ENCODE results near the gene SLC28A1.
A peak's percentile ranks its signal among the peaks of the same experiment; 100 is the strongest.

SLC28A1 gene

GRCh38 chr15:84919106-84919667 is 34.7 kb downstream of the SLC28A1 start:
- Histone ChIP-seq H3K4me2 (ENCODE audit: low read length) (no peak overlapping the region), H3K23ac (ENCODE audit: low read length) (no peak overlapping the region), H3K27ac (ENCODE audit: low read depth, low read length) (no peak overlapping the region), H3K18ac (ENCODE audit: low read length) (no peak overlapping the region), H4K91ac (ENCODE audit: low read depth, low read length) (peak overlapping the region; percentile 48), H3K9me3 (ENCODE audit: insufficient read depth, low read depth, low read length) (no peaks in the 10 kb centered on the region), H3K4me1 (ENCODE audit: control insufficient read depth in 1 of 2, insufficient read depth in 2 of 2, low read length in 2 of 2) (peaks cover 17 to 22% of the 10 kb centered on the region in 2 experiments), H3K79me1 (ENCODE audit: low read length) (peaks cover 13% of the 10 kb centered on the region), H3K4ac (ENCODE audit: low read depth, low read length) (no peak overlapping the region), H3K4me3 (ENCODE audit: low read depth, low read length) (no peak overlapping the region), H3K9ac (ENCODE audit: low read length) (no peak overlapping the region), H4K8ac (ENCODE audit: low read depth, low read length) (no peak overlapping the region), H3K79me2 (ENCODE audit: control insufficient read depth, insufficient read depth, low read length, poor library complexity) (no peaks in the 10 kb centered on the region), H3K27me3 (ENCODE audit: insufficient read depth, low read length) (no peaks in the 10 kb centered on the region), H2AFZ (ENCODE audit: insufficient read depth, low read length, poor library complexity) (no peak overlapping the region), H4K12ac (ENCODE audit: low read depth, low read length) (no peak overlapping the region), H2BK12ac (ENCODE audit: low read length) (no peak overlapping the region), H3K36me3 (ENCODE audit: control insufficient read depth in 1 of 2, insufficient read depth in 2 of 2, low read length in 2 of 2) (no peaks in the 10 kb centered on the region), H2BK5ac (ENCODE audit: low read depth, low read length, poor library complexity) (no peak overlapping the region), H3K14ac (ENCODE audit: low read length) (no peak overlapping the region), H2AK5ac (ENCODE audit: low read length) (no peak overlapping the region), H2BK120ac (ENCODE audit: insufficient read depth, low read length, poor library complexity) (no peak overlapping the region)
- DNase-seq, result no peak
- WGBS (ENCODE audit: extremely low coverage, insufficient coverage, insufficient read length), result no CpG with 5 or more reads among the region's 2 CpGs

DNA sequence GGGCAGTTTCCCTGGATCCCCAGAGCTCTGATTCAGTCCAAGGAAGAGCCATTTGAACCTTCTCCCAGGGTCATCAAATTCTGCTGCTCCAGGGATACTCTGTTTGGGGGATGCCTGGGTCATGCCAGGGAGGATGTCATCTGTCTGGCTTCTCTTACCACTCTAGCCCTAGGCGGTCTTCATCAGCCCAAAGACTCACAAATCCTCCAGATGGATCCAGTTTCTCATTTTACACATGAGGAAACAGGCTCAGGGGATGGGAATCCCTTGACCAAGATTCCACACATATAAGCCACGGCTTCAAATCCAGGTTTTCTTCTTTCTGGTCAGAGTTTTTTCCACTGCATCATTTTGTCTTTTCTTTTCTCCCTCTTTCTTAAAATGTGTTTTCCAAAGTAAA is 36.7 kb downstream of the SLC28A1 start:
- H4K12ac ChIP-seq (ENCODE audit: low read depth, low read length), result no peak overlapping the region
- no peak overlapping the region for H2AK5ac ChIP-seq (ENCODE audit: low read length)
- no peak overlapping the region for H3K4me2 ChIP-seq (ENCODE audit: low read length)
- H3K36me3 ChIP-seq (ENCODE audit: control insufficient read depth in 1 of 2, insufficient read depth in 2 of 2, low read length in 2 of 2), result no peaks in the 10 kb centered on the region
- H3K4me1 ChIP-seq (ENCODE audit: control insufficient read depth in 1 of 2, insufficient read depth in 2 of 2, low read length in 2 of 2), result peaks cover 9 to 11% of the 10 kb centered on the region in 2 experiments
- H3K9me3 ChIP-seq (ENCODE audit: insufficient read depth, low read depth, low read length), result no peaks in the 10 kb centered on the region
- WGBS (ENCODE audit: extremely low coverage, insufficient coverage, insufficient read length), result no CpG with 5 or more reads among the region's 2 CpGs
- no peak overlapping the region for H3K4ac ChIP-seq (ENCODE audit: low read depth, low read length)
- no peak overlapping the region for H2BK12ac ChIP-seq (ENCODE audit: low read length)
- no peak overlapping the region for H2BK5ac ChIP-seq (ENCODE audit: low read depth, low read length, poor library complexity)
- no peak overlapping the region for H3K27ac ChIP-seq (ENCODE audit: low read depth, low read length)
- H3K79me2 ChIP-seq (ENCODE audit: control insufficient read depth, insufficient read depth, low read length, poor library complexity), result no peaks in the 10 kb centered on the region
- no peaks in the 10 kb centered on the region for H3K27me3 ChIP-seq (ENCODE audit: insufficient read depth, low read length)
- no peak for DNase-seq
- no peak overlapping the region for H3K9ac ChIP-seq (ENCODE audit: low read length)
- H2AFZ ChIP-seq (ENCODE audit: insufficient read depth, low read length, poor library complexity), result no peak overlapping the region
- H3K79me1 ChIP-seq (ENCODE audit: low read length), result peaks cover 2% of the 10 kb centered on the region
- H4K91ac ChIP-seq (ENCODE audit: low read depth, low read length), result peak overlapping the region; percentile 33
- H3K4me3 ChIP-seq (ENCODE audit: low read depth, low read length), result no peak overlapping the region
- H4K8ac ChIP-seq (ENCODE audit: low read depth, low read length), result no peak overlapping the region
- H3K23ac ChIP-seq (ENCODE audit: low read length), result no peak overlapping the region
- no peak overlapping the region for H2BK120ac ChIP-seq (ENCODE audit: insufficient read depth, low read length, poor library complexity)
- no peak overlapping the region for H3K14ac ChIP-seq (ENCODE audit: low read length)
- H3K18ac ChIP-seq (ENCODE audit: low read length), result no peak overlapping the region

DNA sequence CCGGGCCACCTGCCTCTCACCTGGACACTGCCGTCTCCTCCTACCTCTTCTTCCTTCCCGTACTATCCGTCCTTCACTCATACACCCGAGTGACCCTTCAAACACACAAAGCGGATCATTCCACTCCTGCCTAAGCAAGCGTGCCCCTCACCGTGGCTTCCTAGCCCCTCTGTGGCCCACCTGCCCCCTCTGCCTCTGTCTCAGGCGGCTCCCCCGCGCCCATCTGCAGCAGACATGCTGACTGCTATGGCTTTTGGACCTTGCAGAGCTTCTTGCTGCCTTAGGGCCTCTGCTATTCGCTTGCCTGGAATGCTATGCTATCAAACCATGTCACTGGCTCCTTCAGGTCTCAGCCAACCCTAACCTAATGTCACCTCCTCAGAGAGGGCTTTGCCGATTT is 38.1 kb downstream of the SLC28A1 start:
- no peak overlapping the region for H3K27ac ChIP-seq (ENCODE audit: low read depth, low read length)
- H3K9ac ChIP-seq (ENCODE audit: low read length), result no peak overlapping the region
- H2BK5ac ChIP-seq (ENCODE audit: low read depth, low read length, poor library complexity), result no peak overlapping the region
- H3K4me2 ChIP-seq (ENCODE audit: low read length), result no peak overlapping the region
- no peak overlapping the region for H3K4me3 ChIP-seq (ENCODE audit: low read depth, low read length)
- peak overlapping the region; percentile 42 for H2AFZ ChIP-seq (ENCODE audit: insufficient read depth, low read length, poor library complexity)
- H3K79me1 ChIP-seq (ENCODE audit: low read length), result peaks cover 2% of the 10 kb centered on the region
- DNase-seq, result no peak
- peak overlapping the region; percentile 58 for H2BK12ac ChIP-seq (ENCODE audit: low read length)
- no peaks in the 10 kb centered on the region for H3K79me2 ChIP-seq (ENCODE audit: control insufficient read depth, insufficient read depth, low read length, poor library complexity)
- H3K23ac ChIP-seq (ENCODE audit: low read length), result no peak overlapping the region
- peaks cover 8 to 11% of the 10 kb centered on the region in 2 experiments for H3K4me1 ChIP-seq (ENCODE audit: control insufficient read depth in 1 of 2, insufficient read depth in 2 of 2, low read length in 2 of 2)
- no peak overlapping the region for H3K18ac ChIP-seq (ENCODE audit: low read length)
- no peak overlapping the region for H2BK120ac ChIP-seq (ENCODE audit: insufficient read depth, low read length, poor library complexity)
- H2AK5ac ChIP-seq (ENCODE audit: low read length), result no peak overlapping the region
- no peak overlapping the region for H3K4ac ChIP-seq (ENCODE audit: low read depth, low read length)
- no peak overlapping the region for H3K14ac ChIP-seq (ENCODE audit: low read length)
- H4K12ac ChIP-seq (ENCODE audit: low read depth, low read length), result no peak overlapping the region
- WGBS (ENCODE audit: extremely low coverage, insufficient coverage, insufficient read length), result 100% methylated on average over 4 of the region's 13 CpGs
- H3K36me3 ChIP-seq (ENCODE audit: control insufficient read depth in 1 of 2, insufficient read depth in 2 of 2, low read length in 2 of 2), result no peaks in the 10 kb centered on the region
- H3K27me3 ChIP-seq (ENCODE audit: insufficient read depth, low read length), result no peaks in the 10 kb centered on the region
- H3K9me3 ChIP-seq (ENCODE audit: insufficient read depth, low read depth, low read length), result no peaks in the 10 kb centered on the region
- H4K91ac ChIP-seq (ENCODE audit: low read depth, low read length), result peak overlapping the region; percentile 52
- no peak overlapping the region for H4K8ac ChIP-seq (ENCODE audit: low read depth, low read length)

- H3K27me3 ChIP-seq (ENCODE audit: insufficient read depth, low read length), result no peaks in the 10 kb centered on the region
- H2AK5ac ChIP-seq (ENCODE audit: low read length), result peak overlapping the region; percentile 38
- H4K12ac ChIP-seq (ENCODE audit: low read depth, low read length), result no peak overlapping the region
- H3K4me3 ChIP-seq (ENCODE audit: low read depth, low read length), result no peak overlapping the region
- H2AFZ ChIP-seq (ENCODE audit: insufficient read depth, low read length, poor library complexity), result no peak overlapping the region
- peaks cover 8 to 13% of the 10 kb centered on the region in 2 experiments for H3K4me1 ChIP-seq (ENCODE audit: control insufficient read depth in 1 of 2, insufficient read depth in 2 of 2, low read length in 2 of 2)
- H3K14ac ChIP-seq (ENCODE audit: low read length), result peak overlapping the region; percentile 16
- H3K4me2 ChIP-seq (ENCODE audit: low read length), result no peak overlapping the region
- H4K8ac ChIP-seq (ENCODE audit: low read depth, low read length), result peak overlapping the region; percentile 5
- H2BK5ac ChIP-seq (ENCODE audit: low read depth, low read length, poor library complexity), result no peak overlapping the region
- no CpG with 5 or more reads among the region's 4 CpGs for WGBS (ENCODE audit: extremely low coverage, insufficient coverage, insufficient read length)
- H3K79me2 ChIP-seq (ENCODE audit: control insufficient read depth, insufficient read depth, low read length, poor library complexity), result no peaks in the 10 kb centered on the region
- H3K9me3 ChIP-seq (ENCODE audit: insufficient read depth, low read depth, low read length), result no peaks in the 10 kb centered on the region
- H2BK12ac ChIP-seq (ENCODE audit: low read length), result peak overlapping the region; percentile 19
- H4K91ac ChIP-seq (ENCODE audit: low read depth, low read length), result peak overlapping the region; percentile 46
- no peak overlapping the region for H3K4ac ChIP-seq (ENCODE audit: low read depth, low read length)
- peaks cover 6% of the 10 kb centered on the region for H3K79me1 ChIP-seq (ENCODE audit: low read length)
- H2BK120ac ChIP-seq (ENCODE audit: insufficient read depth, low read length, poor library complexity), result no peak overlapping the region
- no peak overlapping the region for H3K23ac ChIP-seq (ENCODE audit: low read length)
- no peak for DNase-seq
- H3K27ac ChIP-seq (ENCODE audit: low read depth, low read length), result no peak overlapping the region
- no peak overlapping the region for H3K9ac ChIP-seq (ENCODE audit: low read length)
- no peaks in the 10 kb centered on the region for H3K36me3 ChIP-seq (ENCODE audit: control insufficient read depth in 1 of 2, insufficient read depth in 2 of 2, low read length in 2 of 2)
- H3K18ac ChIP-seq (ENCODE audit: low read length), result peak overlapping the region; percentile 16
Measured at GRCh38 chr15:84924077-84924731, 39.7 kb downstream of the SLC28A1 start.

All from trophoblast cell (in vitro differentiated cells and primary cell).